ENCODE measurements around the gene FHIT.
A peak's percentile ranks its signal among the peaks of the same experiment; 100 is the strongest.

Gene FHIT

DNA sequence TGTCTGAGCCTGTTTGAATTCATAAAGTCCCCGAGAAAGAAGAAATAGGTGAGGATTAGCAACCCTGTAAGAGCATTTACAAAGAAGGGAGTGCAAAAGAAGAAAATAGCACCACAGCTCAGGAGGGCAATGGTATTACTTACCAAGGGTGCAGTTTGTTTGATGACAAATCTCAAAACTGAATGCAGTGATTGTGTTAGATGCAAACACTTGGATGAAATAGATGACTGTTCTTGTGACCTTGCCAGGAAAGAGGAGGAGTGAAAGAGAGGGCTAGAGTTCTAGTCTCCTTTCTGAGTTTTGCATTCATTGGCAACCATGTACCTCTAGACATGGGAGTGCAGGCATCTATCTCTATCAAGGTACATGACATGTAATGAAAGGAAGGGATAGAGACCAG, 1170.6 kb downstream of the FHIT start:
- DNase-seq = no peak

- DNase-seq = no peak
Measured at GRCh38 chr3:60079076-60079475, 1172.2 kb downstream of the FHIT start.

DNA sequence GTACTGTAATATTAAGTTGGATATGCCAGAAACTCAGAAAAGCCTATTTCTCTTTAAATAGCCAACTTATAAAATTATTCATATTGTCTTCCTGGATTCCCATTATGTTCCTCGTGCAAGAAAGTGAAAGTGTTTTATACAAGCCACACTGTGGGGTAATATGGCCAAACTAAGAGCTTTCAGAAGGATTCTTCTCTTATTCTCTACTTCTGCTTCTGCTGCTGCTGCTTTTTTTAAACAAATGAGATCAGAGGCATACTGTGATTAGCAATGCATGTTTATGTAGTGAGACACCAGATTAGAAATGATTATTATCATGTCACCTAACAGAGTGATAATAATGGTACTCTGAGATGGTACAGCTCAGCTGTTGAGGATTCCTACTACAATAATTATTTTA, 1174.9 kb downstream of the FHIT start:
- no peak for DNase-seq

- DNase-seq = no peak
Measured at GRCh38 chr3:60073942-60074341, 1177.3 kb downstream of the FHIT start.

DNA sequence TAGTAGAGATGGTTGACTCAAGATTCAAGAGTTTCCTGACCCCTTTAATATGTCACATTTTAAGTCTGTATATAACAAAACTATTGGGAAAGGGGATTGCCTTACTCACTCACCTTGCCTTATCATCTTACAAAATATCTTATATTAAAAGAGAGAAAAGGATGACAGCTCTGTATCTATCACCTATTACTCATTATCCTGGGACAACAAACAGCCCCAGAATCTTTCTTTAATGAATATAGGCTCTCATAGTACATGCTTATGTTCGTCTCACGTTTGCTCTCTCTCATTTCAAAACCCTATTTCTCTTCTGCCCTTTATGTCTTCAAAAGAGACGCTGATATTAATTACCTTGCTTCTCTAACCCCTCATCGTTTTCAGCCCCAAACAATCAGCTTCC, 1178.0 kb downstream of the FHIT start:
- no peak for DNase-seq

DNA sequence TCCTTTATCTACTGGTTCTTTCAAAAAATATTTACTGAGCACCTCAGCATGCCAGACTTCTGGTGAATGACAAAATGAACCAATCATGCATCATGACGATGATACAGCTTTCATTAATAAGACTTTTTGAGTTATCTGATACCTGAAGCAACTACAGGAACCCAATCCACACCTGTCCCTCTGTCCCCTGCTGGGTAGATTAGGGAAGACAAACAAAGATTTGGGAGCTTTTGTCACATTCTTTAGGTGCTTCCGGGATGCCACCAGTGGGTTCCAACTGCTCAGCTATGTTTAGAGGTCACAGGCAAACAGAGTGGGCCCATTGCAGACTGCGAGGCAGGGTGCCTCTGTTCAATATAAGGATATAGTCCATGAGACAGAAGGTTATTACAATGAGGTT, 1180.9 kb downstream of the FHIT start:
- no peak for DNase-seq

- no peak for DNase-seq
Measured at GRCh38 chr3:60065227-60065868, 1185.9 kb downstream of the FHIT start.

- no peak for DNase-seq
Measured at GRCh38 chr3:60064210-60065178, 1186.8 kb downstream of the FHIT start.

- DNase-seq = no peak
Measured at GRCh38 chr3:60056404-60056803, 1194.8 kb downstream of the FHIT start.

DNA sequence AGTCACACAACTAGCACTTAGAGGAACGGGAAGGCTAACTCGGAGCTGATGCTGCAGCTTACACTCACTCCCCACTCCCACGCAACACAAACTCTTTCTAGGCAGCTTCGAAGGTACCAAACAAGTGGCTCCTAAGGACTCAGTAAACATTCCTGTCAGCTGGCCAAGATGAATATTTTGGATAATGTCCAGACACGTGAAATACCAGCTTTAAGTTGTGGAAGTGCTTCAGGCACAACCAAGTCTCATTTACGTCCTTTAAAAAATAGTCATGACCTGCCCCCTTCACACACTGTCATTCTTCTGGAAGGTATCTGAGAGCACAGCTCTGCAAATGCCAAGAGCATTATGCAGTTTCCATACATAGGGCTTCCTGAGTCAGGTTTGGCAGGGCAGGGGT, 1195.5 kb downstream of the FHIT start:
- no peak for DNase-seq

GRCh38 chr3:60053526-60054265, 1197.6 kb downstream of the FHIT start:
- no peak for DNase-seq

GRCh38 chr3:60048447-60048848, 1202.8 kb downstream of the FHIT start:
- no peak for DNase-seq

- DNase-seq = no peak
Measured at GRCh38 chr3:60047426-60048200, 1203.6 kb downstream of the FHIT start.

DNA sequence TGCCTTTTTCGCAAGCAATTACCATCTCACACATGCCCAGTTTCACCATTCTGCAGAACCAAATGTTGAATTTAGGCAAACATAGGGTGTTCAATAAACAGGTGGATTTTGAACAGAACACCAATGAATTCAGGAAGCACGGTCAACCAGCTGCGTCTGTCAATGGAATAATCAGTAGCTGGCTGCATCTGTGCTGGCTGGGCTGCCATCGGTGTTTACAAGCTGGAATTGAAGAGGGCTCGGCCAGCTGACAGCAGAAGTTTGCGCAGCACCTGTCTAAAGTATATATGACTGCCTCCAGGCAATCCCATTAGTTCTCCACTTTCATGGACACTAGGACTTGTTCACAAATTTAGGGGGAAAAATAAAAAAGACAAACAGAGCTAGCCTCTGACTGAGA, 1205.0 kb downstream of the FHIT start:
- DNase-seq = peak in 4 of 56 donors; percentile 0 to 3 (median 1)

DNA sequence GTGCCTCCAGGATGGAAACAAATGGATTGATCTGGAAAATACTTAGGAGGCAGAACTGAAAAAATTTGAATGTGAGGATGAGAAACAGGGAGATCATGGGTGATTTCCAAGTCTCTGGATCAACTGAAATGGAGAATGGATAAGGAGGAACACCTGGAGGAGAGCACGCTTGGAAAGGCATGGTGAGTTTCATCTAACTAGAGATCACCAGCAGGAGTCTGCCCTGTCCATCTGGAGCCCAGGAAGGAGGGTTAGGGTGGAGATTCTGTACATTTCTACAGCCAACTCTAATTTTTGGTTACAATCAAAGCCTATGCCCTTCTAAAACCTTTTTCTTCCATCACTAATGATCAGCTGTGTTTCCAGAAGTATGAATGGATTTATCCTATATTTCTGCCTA, 1205.6 kb downstream of the FHIT start:
- DNase-seq = no peak

- DNase-seq = no peak
Measured at GRCh38 chr3:60036803-60037202, 1214.4 kb downstream of the FHIT start.

GRCh38 chr3:60033901-60034453, 1217.3 kb downstream of the FHIT start:
- no peak for DNase-seq

- no peak for DNase-seq
Measured at GRCh38 chr3:60030982-60031381, 1220.3 kb downstream of the FHIT start.

- no peak for DNase-seq
Measured at GRCh38 chr3:60028233-60028632, 1223.0 kb downstream of the FHIT start.

GRCh38 chr3:60027335-60027734, 1223.9 kb downstream of the FHIT start:
- DNase-seq = no peak
